ENCODE data around the gene RBMS3.

Gene RBMS3

GRCh38 chr3:29695643-29696198 lies 414.9 kb downstream of the RBMS3 start:
- DNase-seq = no peak

- DNase-seq = no peak
Measured at GRCh38 chr3:29696311-29696710, 415.4 kb downstream of the RBMS3 start.

- DNase-seq = no peak
Measured at GRCh38 chr3:29697989-29698388, 417.1 kb downstream of the RBMS3 start.

- no peak for DNase-seq
Measured at GRCh38 chr3:29700256-29700655, 419.4 kb downstream of the RBMS3 start.

DNA sequence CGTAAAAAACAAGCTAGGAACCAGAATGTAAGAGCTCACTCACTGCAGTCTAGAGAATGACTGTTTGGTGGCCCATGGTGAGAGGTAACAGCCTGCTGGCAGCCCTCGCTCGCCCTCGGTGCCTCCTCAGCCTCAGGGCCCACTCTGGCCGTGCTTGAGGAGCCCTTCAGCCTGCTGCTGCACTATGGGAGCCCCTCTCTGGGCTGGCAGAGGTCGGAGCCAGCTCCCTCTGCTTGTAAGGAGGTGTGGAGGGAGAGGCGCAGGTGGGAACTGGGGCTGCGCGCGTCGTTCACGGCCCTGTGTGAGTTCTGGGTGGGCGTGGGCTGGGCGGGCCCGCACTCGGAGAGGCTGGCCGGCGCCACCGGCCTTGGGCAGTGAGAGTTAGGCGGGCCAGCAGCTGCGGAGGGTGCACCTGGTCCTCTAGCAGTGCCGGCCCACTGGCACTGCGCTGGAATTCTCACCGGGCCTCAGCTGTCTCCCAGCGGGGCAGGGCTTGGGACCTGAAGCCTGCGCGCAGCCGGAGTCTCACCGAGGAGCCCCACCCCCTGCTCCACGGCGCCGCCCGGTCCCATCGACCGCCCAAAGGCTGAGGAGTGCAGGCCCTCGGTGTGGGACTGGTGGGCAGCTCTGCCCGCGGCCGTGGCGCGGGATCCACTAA lies 420.6 kb downstream of the RBMS3 start:
- no peak for DNase-seq

GRCh38 chr3:29705906-29706844 lies 425.3 kb downstream of the RBMS3 start:
- DNase-seq = no peak

GRCh38 chr3:29708884-29709283 lies 428.0 kb downstream of the RBMS3 start:
- no peak for DNase-seq

DNA sequence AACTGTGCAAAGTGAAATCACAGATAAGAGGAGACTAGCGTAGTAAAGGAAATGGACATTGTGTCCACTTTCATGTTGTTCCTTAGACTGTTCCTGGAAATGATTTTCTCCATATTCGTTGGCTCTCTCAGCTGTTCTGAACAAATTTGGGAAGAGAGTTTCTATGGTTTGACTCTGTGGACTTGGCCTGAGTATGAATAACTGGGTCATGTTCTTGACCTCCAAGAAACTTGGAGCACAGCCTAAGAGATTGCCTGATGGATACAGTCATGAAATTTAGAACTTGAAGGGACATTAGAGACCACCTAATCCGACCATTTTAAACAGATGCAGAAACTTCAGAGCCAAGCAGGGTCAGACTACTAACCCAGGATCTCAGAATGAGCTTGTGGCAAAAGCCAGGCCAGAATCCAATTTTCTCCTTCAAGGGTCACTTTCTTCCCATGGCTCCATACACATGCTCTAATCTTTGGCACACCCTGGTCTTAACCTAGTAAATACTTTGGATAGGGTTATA lies 430.4 kb downstream of the RBMS3 start:
- no peak for DNase-seq

DNA sequence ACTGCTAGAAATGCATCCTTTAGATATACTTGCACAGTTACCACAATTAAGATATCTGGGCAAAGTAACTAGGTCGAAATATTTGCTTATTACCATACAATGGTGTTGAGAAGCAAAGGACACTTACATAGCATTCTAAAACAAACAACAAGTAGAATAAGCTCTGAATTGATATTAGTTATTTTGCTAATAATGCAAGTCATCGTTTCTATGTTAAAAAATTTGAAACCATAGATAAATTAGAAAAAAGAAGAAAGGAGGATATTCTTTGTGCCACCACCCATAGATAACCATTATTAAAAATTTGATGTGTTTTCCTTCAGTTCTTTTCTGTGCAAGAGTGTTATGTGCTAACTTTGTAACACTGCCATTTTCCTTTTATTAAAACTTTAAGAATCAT lies 435.3 kb downstream of the RBMS3 start:
- no peak for DNase-seq

DNA sequence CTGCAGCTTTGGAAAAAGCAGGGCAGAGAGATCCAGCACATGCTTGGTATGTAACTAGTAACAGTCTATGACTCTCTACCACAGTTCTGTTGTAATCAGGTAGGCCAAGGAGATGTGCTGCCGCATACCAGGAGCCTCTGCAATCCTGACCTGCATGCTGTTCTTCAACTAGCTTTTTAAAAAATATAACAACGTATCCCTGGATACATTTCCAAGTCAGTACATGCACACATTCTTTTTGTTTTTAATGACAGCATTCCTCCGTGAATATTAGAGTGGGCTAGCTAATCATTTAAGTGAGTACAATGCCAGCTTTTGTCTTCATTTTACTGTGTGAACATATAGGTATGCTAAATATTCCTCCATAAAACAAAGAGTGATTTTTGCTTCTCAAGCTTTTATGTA lies 437.8 kb downstream of the RBMS3 start:
- DNase-seq = no peak

DNA sequence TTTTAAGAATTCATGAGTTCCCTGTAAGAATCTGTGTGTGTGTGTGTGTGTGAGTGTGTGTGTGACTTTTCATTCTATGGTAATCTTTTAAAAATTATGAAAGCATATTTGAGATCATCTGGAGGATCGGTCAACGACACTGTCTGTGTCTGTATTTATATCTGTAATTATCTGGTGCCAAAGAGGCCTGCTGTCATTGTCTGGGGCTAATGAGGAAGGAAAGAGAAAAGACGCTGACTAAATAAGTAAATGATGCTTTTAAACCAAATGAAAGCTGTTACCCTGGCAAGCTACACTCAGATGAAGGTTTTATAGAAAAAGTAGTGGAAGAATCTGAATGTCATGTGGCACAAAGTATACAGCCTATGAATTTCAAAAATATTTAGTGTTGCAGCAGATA lies 439.8 kb downstream of the RBMS3 start:
- DNase-seq = no peak

DNA sequence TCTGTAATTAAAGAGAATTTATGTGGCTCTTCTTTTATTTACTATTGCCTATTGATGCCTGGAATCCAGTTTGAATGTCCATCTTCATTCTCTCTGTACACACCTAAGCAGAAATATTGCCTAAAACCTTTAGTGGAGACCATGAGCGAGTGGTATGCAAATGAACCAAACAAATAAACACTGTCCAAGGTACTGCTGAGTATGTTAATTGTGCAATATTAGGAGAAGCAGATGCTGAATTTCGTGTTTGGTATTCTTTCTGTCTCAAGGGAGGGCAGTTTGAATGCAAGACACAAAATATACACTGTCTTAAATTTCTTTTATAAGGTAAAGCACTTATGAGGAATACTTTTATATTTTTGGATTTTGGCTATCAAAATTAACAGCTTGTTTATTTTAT lies 440.9 kb downstream of the RBMS3 start:
- no peak for DNase-seq

GRCh38 chr3:29731050-29731449 lies 450.2 kb downstream of the RBMS3 start:
- DNase-seq = no peak

GRCh38 chr3:29741231-29741630 lies 460.4 kb downstream of the RBMS3 start:
- no peak for DNase-seq

DNA sequence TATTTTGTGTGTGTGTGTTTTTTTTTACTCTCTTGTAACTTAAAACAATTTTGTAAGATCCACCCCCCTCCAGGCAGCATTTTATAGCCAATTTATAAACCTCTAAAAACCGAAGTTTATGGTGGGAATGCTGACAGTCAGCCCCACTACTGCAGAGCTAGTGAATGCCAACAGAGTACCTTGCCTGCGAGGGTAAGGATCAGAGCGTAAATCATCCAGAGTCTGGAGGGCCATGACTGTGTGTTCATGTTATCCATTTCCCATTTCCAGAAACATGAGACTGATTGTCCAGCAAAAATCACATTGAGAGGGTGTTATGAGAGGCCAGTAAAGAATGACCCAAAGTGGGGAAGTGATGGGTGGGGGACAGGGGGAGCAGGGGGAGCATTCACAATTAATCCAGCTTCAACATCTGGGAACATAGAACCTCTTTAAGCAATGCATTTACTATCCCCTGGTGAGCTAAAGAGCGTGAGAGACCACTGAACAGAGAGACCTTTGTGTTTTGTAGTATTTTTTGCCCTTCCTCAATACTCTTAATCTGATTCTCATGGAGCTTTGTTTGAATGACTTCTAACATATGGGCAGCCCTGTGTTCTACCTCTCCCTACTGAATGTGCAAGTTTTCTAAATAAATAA lies 464.5 kb downstream of the RBMS3 start:
- no peak for DNase-seq

DNA sequence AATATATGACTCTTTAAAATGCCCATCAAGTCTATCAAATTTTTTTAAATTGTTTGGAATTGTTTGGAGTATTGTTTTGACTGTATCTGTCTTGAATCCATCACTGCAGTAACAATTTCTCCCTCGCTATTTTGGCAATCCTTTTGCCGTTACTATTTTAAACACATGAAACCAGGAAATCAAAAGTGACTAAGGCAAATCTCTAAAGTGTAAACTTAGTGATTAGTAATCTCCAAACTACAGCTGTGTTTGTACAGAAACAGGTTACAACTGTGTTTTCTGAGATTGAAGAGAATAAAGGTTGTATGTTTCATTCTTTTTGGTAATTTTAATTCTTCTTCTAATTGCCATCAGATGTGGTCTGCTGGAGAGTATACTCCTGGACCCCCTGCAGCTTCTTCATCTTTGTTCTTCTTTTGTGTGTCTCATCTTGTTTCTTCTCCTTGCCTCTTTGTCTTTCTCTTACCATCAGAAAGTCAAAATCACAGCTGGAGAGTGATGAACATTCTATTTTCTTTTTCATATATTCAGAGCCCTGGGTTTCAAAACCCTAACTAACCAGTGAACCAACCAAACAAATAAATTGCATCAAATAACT lies 465.4 kb downstream of the RBMS3 start:
- DNase-seq = no peak

DNA sequence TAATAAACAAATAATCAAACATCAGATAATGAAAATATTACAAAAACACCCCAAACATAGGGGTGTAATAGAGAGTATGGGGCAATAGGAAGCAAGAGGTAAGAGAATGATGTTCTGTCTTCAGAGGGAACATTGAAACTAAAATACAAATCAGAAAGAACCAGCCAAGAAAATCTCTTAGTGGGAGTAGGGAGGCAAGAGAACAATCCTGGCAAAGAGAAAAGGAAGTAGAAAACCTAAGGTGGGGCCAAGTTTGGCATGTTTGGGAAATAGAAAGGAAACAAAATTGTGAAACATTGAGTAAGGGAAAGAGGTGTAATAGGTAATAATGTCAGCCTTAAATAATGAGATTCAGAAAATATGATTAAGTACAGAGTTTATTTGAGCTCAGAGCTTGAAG lies 467.1 kb downstream of the RBMS3 start:
- DNase-seq = no peak

DNA sequence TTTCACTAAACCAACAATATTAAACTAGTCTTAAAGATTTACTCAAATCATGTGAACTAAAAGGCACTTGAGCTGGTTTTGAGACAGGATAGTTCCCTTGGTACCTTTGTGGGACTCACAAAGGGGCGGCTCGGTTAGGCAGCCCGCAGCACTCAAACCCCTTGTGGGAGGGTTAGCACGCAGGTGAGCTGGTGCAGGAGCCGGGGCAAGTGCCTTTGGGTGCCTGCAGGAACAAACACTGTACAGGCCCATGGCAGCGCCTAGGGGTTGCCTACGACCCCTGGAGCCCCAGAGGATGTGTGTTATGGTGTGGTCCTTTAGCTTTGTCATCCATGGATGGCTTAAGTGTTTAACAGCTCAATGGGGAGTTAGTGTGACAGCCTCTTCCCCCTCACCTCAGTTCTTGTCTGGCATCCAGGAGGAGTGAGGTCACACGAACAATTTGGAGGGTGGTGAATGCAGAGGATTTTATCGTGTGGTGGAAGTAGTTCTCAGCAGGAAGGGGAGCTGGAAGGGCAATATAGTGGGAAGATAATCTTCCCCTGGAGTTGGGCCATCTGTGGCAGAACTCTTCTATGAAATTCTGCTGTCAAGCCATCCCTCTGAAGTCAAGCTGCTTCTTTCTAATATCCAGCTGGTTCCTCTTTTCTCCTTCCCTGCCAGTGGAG lies 470.9 kb downstream of the RBMS3 start:
- DNase-seq = no peak

GRCh38 chr3:29754346-29754745 lies 473.5 kb downstream of the RBMS3 start:
- DNase-seq = no peak

- DNase-seq = no peak
Measured at GRCh38 chr3:29755416-29755815, 474.5 kb downstream of the RBMS3 start.

- no peak for DNase-seq
Measured at GRCh38 chr3:29757054-29757777, 476.3 kb downstream of the RBMS3 start.

DNA sequence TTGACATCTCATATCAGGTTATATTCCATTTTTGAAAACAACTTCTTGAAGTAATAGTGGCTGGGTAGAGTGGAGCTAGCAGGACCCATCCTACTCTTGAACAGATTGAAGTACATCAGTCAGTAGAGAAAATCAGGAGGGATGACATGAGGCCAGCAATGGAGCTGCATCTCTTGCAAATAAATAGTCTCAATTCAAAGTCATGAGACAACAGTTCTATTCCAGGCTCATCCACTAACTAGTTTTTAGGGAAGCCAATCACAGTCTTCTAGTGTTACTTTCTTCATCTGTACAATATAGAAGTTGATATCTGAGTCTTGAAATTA lies 477.2 kb downstream of the RBMS3 start:
- no peak for DNase-seq
